DMS 273 (cell line): ENCODE results near the gene CDCA8.
"Not testable (repeated sequence)": the region's sequence is repeated elsewhere in the genome, so short reads cannot be mapped to it uniquely, and the experiment has no call there.

Experiments used
- DNase-seq: peaks from one replicate; lab custom pipeline; 2025; ENCODE audit not compliant: unreplicated experiment; lab: John Stamatoyannopoulos, UW

Gene CDCA8

GRCh38 chr1:37672136-37672870, 20.0 kb upstream of the CDCA8 start:
- peak; percentile 30 for DNase-seq

GRCh38 chr1:37673920-37674319, 18.4 kb upstream of the CDCA8 start:
- DNase-seq, result no peak

- DNase-seq, result no peak
These were observed 15.8 kb upstream of the CDCA8 start for GRCh38 chr1:37676281-37677142.

- no peak for DNase-seq
These were observed 15.2 kb upstream of the CDCA8 start for GRCh38 chr1:37677143-37677439.

GRCh38 chr1:37677808-37678207, 14.5 kb upstream of the CDCA8 start:
- no peak for DNase-seq

- no peak for DNase-seq
These were observed 11.4 kb upstream of the CDCA8 start for GRCh38 chr1:37680933-37681332.

- peak; percentile 83 for DNase-seq
These were observed 9.9 kb upstream of the CDCA8 start for GRCh38 chr1:37682334-37682987.

- DNase-seq, result not testable (repeated sequence)
These were observed 8.1 kb upstream of the CDCA8 start for GRCh38 chr1:37684182-37684581.

GRCh38 chr1:37685722-37686121, 6.6 kb upstream of the CDCA8 start:
- DNase-seq, result no peak

GRCh38 chr1:37687764-37688163, 4.6 kb upstream of the CDCA8 start:
- DNase-seq, result not testable (repeated sequence)

GRCh38 chr1:37688926-37689325, 3.4 kb upstream of the CDCA8 start:
- DNase-seq, result no peak

- DNase-seq, result peak; percentile 62
These were observed 729 bp upstream of the CDCA8 start for GRCh38 chr1:37691497-37692077.

GRCh38 chr1:37692834-37693175, 489 bp downstream of the CDCA8 start:
- DNase-seq, result peak; percentile 67

- no peak for DNase-seq
These were observed 4.8 kb downstream of the CDCA8 start for GRCh38 chr1:37697090-37697489.

GRCh38 chr1:37697737-37698136, 5.4 kb downstream of the CDCA8 start:
- DNase-seq, result no peak

- DNase-seq, result no peak
These were observed 6.8 kb downstream of the CDCA8 start for GRCh38 chr1:37699147-37699546.

GRCh38 chr1:37701051-37701450, 8.7 kb downstream of the CDCA8 start:
- DNase-seq, result no peak

- no peak for DNase-seq
These were observed 10.7 kb downstream of the CDCA8 start for GRCh38 chr1:37703061-37703460.

- DNase-seq, result no peak
These were observed 12.7 kb downstream of the CDCA8 start for GRCh38 chr1:37704966-37705365.

GRCh38 chr1:37705399-37705798, 13.1 kb downstream of the CDCA8 start:
- DNase-seq, result no peak

- no peak for DNase-seq
These were observed 16.2 kb downstream of the CDCA8 start for GRCh38 chr1:37708471-37708870.

GRCh38 chr1:37714226-37714625, 21.9 kb downstream of the CDCA8 start:
- no peak for DNase-seq
